TTC549 (cell line): ENCODE results near the gene INHBC.

Experiments
- FAIRE-seq: peaks from 2 replicates; lab custom pipeline; 2012; peaks lifted over from hg19 to GRCh38; lab: Jason Lieb, UNC

Gene INHBC

GRCh38 chr12:57454566-57455373 lies 20.2 kb downstream of the INHBC start, which contains the start of gene INHBE:
TSS of gene INHBE (plus strand) at chr12:57455307. CDS start at chr12:57455537, 230 bp downstream.
- FAIRE-seq, result no peak

- no peak for FAIRE-seq
Measured at GRCh38 chr12:57455374-57456144, 21.0 kb downstream of the INHBC start.

- no peak for FAIRE-seq
Measured at GRCh38 chr12:57456145-57456700, 21.6 kb downstream of the INHBC start.

DNA sequence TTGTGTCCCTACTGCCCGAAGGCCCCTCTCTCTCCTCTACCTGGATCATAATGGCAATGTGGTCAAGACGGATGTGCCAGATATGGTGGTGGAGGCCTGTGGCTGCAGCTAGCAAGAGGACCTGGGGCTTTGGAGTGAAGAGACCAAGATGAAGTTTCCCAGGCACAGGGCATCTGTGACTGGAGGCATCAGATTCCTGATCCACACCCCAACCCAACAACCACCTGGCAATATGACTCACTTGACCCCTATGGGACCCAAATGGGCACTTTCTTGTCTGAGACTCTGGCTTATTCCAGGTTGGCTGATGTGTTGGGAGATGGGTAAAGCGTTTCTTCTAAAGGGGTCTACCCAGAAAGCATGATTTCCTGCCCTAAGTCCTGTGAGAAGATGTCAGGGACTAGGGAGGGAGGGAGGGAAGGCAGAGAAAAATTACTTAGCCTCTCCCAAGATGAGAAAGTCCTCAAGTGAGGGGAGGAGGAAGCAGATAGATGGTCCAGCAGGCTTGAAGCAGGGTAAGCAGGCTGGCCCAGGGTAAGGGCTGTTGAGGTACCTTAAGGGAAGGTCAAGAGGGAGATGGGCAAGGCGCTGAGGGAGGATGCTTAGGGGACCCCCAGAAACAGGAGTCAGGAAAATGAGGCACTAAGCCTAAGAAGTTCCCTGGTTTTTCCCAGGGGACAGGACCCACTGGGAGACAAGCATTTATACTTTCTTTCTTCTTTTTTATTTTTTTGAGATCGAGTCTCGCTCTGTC lies 22.3 kb downstream of the INHBC start:
- FAIRE-seq, result no peak

- no peak for FAIRE-seq
Measured at GRCh38 chr12:57458665-57459054, 24.1 kb downstream of the INHBC start.

DNA sequence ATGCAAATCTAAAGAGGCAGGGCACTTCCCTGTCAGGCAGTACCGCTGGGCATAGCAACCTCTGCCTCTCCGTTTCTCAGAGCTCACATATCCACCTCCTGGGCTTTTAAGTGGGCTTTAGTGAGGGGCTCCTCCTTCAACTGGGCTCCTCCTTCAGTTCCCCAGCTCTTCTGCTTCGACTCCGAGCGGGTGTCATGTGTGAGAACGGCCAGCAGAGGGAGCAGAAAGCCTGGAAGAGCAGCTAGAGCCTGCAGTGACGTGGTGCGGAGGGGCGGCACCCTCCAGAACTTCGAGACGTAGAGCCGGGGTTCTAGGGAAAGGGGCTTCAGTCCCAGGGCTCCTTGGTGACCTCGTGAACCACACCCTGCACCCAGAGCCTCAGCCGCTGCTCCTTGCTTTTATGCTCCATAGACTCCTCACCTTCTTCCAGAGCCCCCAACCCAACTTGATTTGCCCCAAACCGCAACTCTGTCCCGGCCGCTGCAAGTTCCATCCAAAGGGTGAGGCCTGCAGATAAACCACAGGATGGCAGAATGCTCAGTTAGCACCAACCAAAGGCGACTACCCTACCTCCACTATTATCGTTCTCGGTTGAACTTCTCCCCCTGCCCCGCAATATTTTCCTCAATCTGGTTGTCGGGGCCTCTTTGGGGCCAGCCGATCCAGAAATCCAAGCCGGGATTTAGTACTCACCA lies 24.6 kb downstream of the INHBC start:
- FAIRE-seq, result no peak

DNA sequence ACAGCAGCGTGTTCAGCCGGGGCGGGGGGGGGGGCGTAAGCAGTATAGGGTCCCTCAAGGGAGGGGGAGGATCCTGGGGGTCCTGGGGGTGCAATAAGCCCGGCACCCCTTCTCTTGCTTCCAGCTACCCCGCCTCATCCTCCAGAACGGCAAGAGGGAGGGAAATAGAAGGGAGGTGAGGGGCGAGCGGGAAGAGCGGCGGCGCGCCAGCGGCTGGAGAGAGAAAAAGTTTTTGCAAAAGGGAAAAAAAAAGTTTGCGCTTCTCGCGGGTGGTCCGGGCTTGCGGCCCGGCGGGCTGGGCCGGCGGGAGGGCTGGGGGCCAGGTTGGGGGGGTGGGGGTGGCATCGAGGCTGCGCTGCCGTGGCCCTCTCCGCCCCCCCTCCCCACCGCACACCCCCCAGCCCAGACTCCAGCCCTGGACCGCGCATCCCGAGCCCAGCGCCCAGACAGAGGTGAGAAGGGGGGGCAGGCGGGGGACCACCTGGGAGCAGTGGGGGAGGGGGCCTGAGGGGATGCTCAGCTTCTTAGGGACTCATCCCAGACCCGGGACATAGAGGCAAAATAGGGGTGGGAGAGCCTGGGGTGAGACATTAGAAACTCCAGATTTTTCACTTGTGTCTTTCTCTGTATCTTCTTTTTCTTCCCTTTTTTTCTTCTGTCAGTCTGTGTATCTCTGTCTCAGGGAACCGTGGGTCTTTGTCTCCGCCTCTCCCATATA lies 25.3 kb downstream of the INHBC start, which contains the start of gene GLI1:
Gene GLI1, plus strand, starts transcription at position 36 of the 718 bp plus-strand sequence. CDS start 3,907 bp downstream, outside the sequence.
- FAIRE-seq, result no peak

GRCh38 chr12:57460468-57460784 lies 25.8 kb downstream of the INHBC start:
- FAIRE-seq, result no peak

DNA sequence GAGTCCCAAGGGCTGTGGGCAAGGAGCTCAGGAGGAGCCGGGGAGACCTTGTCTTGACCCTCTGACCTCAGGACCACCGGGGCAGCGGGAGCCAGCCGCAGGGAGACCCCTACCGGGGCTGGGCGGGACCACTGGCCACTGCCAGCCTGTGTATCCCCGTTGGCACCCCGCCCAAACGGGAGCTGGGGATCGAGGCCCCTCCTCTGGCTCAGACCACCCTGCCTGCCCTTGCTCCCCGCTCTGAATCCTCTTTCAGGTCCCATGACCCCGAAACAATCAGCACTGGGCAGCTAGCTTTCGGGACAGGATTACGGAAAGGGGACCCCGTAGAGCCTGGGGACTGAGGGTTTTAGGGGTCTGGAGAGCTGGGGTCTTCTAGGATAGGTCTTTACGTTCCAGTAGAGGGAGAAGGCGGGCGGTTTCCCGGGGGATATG lies 26.3 kb downstream of the INHBC start:
- FAIRE-seq, result no peak

DNA sequence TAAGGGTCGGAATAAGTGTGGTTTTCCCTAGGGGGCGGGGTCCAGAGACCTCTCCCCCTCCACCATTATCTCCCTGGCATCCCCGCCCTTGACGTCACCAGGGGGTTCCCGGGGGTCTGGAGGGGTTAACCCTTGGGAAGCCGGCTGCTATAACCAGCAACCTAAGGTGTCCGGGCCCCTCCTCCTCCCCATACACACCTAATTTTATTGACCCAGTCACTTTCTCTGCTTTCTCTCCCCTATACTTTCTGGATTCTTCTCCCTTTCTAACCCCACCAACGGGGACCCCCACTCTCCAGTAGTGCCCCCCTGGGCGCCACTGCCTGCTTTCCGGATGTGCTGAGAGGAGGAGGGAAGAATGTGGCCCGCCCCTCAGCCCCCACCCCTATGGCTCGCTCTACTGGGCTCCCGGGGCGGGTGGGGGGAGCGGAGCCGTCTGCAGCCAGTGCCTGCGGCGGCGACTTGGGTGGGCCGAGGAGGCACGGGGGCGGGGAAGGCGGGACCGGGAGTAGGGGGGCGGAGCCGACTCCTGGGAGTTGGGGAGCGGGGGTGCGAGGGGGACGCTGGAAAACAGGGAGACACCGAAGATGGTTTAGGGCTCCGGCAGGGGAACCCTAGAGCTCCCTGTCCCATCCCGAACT lies 26.8 kb downstream of the INHBC start:
- FAIRE-seq, result no peak

DNA sequence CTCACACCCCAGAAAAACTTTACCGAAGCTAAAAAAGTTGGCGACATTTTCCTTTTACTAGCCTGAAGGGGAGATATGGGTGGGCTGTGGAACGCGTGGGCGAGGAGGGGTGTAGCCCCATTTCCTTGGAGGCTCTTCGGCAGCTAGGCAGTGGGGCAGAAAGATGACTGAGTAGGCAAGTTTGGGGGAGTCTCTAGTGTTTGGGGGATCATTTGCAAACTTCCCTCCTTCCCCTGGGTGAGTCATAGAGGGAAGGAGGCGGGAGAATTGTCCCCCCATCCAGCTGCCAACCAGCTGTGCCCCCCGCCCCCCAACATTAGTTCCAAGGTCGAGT lies 27.3 kb downstream of the INHBC start:
- FAIRE-seq, result no peak

- no peak for FAIRE-seq
Measured at GRCh38 chr12:57462251-57462911, 27.8 kb downstream of the INHBC start.

DNA sequence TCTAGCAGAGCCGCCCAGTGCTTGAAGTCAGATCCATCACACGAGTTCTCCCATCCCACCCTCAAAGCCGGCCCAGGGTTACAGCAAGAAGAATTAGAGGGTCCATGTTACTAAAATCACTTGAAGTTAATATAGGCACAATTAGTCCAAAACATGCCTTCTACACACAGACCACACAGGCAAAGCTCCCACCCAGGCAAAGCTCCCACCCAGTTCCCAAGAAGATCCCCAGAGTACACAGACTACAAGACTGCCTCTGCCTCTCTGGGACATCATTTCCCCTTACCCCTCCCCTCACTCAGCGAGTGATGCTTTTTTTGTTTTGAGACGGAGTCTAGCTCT lies 28.3 kb downstream of the INHBC start:
- FAIRE-seq, result no peak

GRCh38 chr12:57464569-57464968 lies 30.0 kb downstream of the INHBC start:
- no peak for FAIRE-seq

GRCh38 chr12:57465030-57465746 lies 30.6 kb downstream of the INHBC start:
- FAIRE-seq, result no peak

DNA sequence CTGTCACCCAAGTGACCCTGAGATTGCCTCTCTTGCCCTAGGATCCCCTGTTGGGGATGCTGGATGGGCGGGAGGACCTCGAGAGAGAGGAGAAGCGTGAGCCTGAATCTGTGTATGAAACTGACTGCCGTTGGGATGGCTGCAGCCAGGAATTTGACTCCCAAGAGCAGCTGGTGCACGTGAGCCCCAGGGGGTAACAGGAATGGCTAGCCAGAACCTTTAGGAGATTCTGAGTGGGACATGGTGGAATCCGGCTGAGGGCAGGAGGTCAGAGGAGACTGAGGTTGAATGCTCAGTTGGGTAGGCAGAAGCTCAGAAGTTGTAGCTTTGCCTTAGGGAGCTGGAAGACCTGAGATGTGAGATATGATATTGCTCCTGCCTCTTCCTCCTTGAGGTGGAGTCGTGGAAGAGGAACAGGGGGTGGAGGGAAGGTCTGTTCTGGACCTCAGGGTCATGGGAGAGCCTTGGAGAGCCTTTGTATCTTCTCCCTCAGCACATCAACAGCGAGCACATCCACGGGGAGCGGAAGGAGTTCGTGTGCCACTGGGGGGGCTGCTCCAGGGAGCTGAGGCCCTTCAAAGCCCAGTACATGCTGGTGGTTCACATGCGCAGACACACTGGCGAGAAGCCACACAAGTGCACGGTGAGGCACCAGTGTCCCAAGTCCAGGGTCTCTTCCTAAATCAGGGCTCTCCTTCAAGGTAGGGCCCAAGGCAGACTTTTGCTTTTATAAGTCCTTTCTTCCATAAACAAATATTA lies 31.3 kb downstream of the INHBC start:
- no peak for FAIRE-seq

GRCh38 chr12:57467212-57467874 lies 32.8 kb downstream of the INHBC start:
- no peak for FAIRE-seq

GRCh38 chr12:57467915-57468314 lies 33.3 kb downstream of the INHBC start:
- FAIRE-seq, result no peak
